SU-DHL-6 (cell line): ENCODE measurements around the gene JAK1.

Experiments used
- H2AFZ ChIP-seq: fragments of 200-600 bp; sonication (generic); 2 replicates; pipeline ENCODE4 v1.6.1; 2014; ENCODE audit warnings: low read depth, mild to moderate bottlenecking, moderate library complexity, mixed read lengths, antibody characterized with exemption, low read length; ENCODE audit not compliant: severe bottlenecking
- H3F3A ChIP-seq: fragments of 200-600 bp; shearing (Covaris generic); 2 replicates; pipeline ENCODE4 v1.6.0; 2016; ENCODE audit warnings: antibody characterized with exemption, mild to moderate bottlenecking; ENCODE audit not compliant: insufficient read depth
- H3K27ac ChIP-seq: fragments of 200-600 bp; sonication (generic); 2 replicates; pipeline ENCODE4 v1.5.1; 2016; ENCODE audit warnings: low read depth, mild to moderate bottlenecking, low read length, moderate library complexity, mixed read lengths
- H3K27me3 ChIP-seq: fragments of 200-600 bp; sonication (generic), shearing (Covaris generic); 2 replicates; pipeline ENCODE4 v1.6.0; 2014; ENCODE audit warnings: mild to moderate bottlenecking, low read length
- H3K36me3 ChIP-seq: fragments of 200-600 bp; sonication (generic); 2 replicates; pipeline ENCODE4 v1.6.1; 2014; ENCODE audit warnings: mild to moderate bottlenecking, low read length, mixed read lengths
- H3K4me2 ChIP-seq: fragments of 300-600, 200-600 bp; shearing (Covaris generic), sonication (generic); 2 replicates; pipeline ENCODE4 v1.6.0; 2014; ENCODE audit warnings: low read length, low read depth, mild to moderate bottlenecking; ENCODE audit not compliant: poor library complexity, severe bottlenecking
- H3K4me3 ChIP-seq: fragments of 200-600 bp; sonication (generic); 2 replicates; pipeline ENCODE4 v1.5.1; 2014; ENCODE audit warnings: antibody characterized with exemption, low read length, mild to moderate bottlenecking, mixed read lengths; ENCODE audit not compliant: insufficient read depth, poor library complexity, severe bottlenecking
- H3K79me2 ChIP-seq: fragments of 200-600 bp; sonication (generic); 2 replicates; pipeline ENCODE4 v1.6.1; 2014; ENCODE audit warnings: mild to moderate bottlenecking, low read length, moderate library complexity; ENCODE audit not compliant: insufficient read depth
- H3K9ac ChIP-seq: fragments of 200-600 bp; sonication (generic); 2 replicates; pipeline ENCODE4 v1.7.0; 2014; ENCODE audit warnings: mild to moderate bottlenecking, low read length
- H3K9me2 ChIP-seq: fragments of 200-600 bp; sonication (generic); replicated peaks from 2 replicates; pipeline ENCODE4 v1.6.1; 2014; ENCODE audit warnings: low read length; ENCODE audit not compliant: insufficient read depth
- H3K9me3 ChIP-seq: fragments of 200-600 bp; sonication (generic); 2 replicates; pipeline ENCODE4 v1.6.1; 2014; ENCODE audit warnings: low read length, mixed read lengths; ENCODE audit not compliant: insufficient read depth
- H4K20me1 ChIP-seq: fragments of 200-600 bp; sonication (generic); 2 replicates; pipeline ENCODE4 v1.6.1; 2014; ENCODE audit warnings: low read depth, mild to moderate bottlenecking, antibody characterized with exemption, low read length, moderate library complexity, mixed read lengths
- CTCF ChIP-seq: fragments of 200-600 bp; sonication (generic); IDR thresholded peaks from one replicate; pipeline ENCODE4 v1.5.1; 2017; ENCODE audit warnings: antibody characterized with exemption, mild to moderate bottlenecking, low read length, moderate library complexity; ENCODE audit not compliant: insufficient read depth, poor library complexity, severe bottlenecking
- EZH2phosphoT487 ChIP-seq: fragments of 200-600 bp; sonication (generic), shearing (Covaris generic); conservative IDR thresholded peaks from 2 replicates; pipeline ENCODE4 v1.6.1; 2018; ENCODE audit warnings: mild to moderate bottlenecking, antibody characterized with exemption, low read length, moderate library complexity, mixed read lengths

Gene JAK1

GRCh38 chr1:64845831-64846425, 120.4 kb downstream of the JAK1 start:
- H2AFZ ChIP-seq: no peak overlapping the region
- H3F3A ChIP-seq: no peaks in the 10 kb centered on the region
- no peak for TF ChIP-seq EZH2phosphoT487
- no peak for TF ChIP-seq CTCF
- no peaks in the 10 kb centered on the region for H3K9me2 ChIP-seq
- H4K20me1 ChIP-seq: no peaks in the 10 kb centered on the region
- H3K9me3 ChIP-seq: no peaks in the 10 kb centered on the region
- no peak overlapping the region for H3K4me3 ChIP-seq
- H3K79me2 ChIP-seq: no peaks in the 10 kb centered on the region
- no peaks in the 10 kb centered on the region for H3K27me3 ChIP-seq
- H3K9ac ChIP-seq: no peak overlapping the region
- no peak overlapping the region for H3K27ac ChIP-seq
- no peak overlapping the region for H3K4me2 ChIP-seq
- H3K36me3 ChIP-seq: no peaks in the 10 kb centered on the region

- Histone ChIP-seq H3K9ac (no peak overlapping the region), H3K36me3 (no peaks in the 10 kb centered on the region), H3F3A (no peaks in the 10 kb centered on the region), H3K9me3 (no peaks in the 10 kb centered on the region), H3K4me3 (no peak overlapping the region), H3K9me2 (no peaks in the 10 kb centered on the region), H3K27me3 (no peaks in the 10 kb centered on the region), H2AFZ (no peak overlapping the region), H3K4me2 (no peak overlapping the region), H4K20me1 (no peaks in the 10 kb centered on the region), H3K79me2 (no peaks in the 10 kb centered on the region), H3K27ac (no peak overlapping the region)
- TF ChIP-seq CTCF: no peak
Measured at GRCh38 chr1:64844609-64845008, 121.7 kb downstream of the JAK1 start.

DNA sequence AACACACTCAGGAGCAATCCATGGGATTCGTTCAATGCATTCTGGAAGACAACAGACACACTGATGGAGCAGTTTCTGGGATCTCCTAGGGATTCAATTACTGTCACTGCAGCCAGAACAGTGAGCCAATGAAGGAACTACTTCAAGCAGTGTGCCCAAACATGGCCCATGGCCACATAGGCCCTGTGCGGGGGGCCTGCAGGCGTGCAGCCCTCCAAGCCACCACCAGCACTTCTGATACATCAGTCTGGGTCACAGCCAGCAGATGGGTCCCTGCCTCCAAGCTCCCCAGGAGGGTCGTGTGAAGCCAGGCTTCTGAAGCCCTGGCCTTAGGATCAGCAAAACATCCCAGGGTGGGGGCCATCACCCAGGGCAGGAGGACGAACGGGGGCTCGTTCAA, 122.2 kb downstream of the JAK1 start:
- H3K27me3 ChIP-seq: no peaks in the 10 kb centered on the region

More for the DNA sequence above, 122.2 kb downstream of the JAK1 start:
- TF ChIP-seq EZH2phosphoT487 (no peak), CTCF (no peak)
- Histone ChIP-seq H3K27ac (no peak overlapping the region), H3K4me2 (no peak overlapping the region), H3F3A (no peaks in the 10 kb centered on the region), H3K4me3 (no peak overlapping the region), H3K9ac (no peak overlapping the region), H3K9me2 (no peaks in the 10 kb centered on the region), H2AFZ (no peak overlapping the region), H3K79me2 (no peaks in the 10 kb centered on the region), H4K20me1 (no peaks in the 10 kb centered on the region), H3K9me3 (no peaks in the 10 kb centered on the region), H3K36me3 (no peaks in the 10 kb centered on the region)
